Adipocyte (in vitro differentiated cells): ENCODE results near the gene TMBIM6.
A peak's percentile ranks its signal among the peaks of the same experiment; 100 is the strongest.

Experiments
- DNase-seq: peaks from one replicate; pipeline ENCODE4 v3.0.0-alpha.2; 2015; ENCODE audit warnings: low read depth
- H3K27me3 ChIP-seq: replicated peaks from 2 replicates; pipeline ENCODE4 v1.7.0; 2013; ENCODE audit warnings: mild to moderate bottlenecking, low read length, moderate library complexity; ENCODE audit not compliant: control insufficient read depth, insufficient read depth
- H3K36me3 ChIP-seq: 2 replicates; pipeline ENCODE4 v1.7.0; 2013; ENCODE audit warnings: low read length, mild to moderate bottlenecking, moderate library complexity; ENCODE audit not compliant: control insufficient read depth, insufficient read depth, severe bottlenecking
- H3K4me1 ChIP-seq: 2 replicates; pipeline ENCODE4 v1.7.0; 2013; ENCODE audit warnings: mild to moderate bottlenecking, low read length, moderate library complexity; ENCODE audit not compliant: control insufficient read depth, insufficient read depth
- H3K4me3 ChIP-seq: 2 replicates; pipeline ENCODE4 v1.7.0; 2013; ENCODE audit warnings: mild to moderate bottlenecking, low read length, moderate library complexity
- H3K9ac ChIP-seq: 2 replicates; pipeline ENCODE4 v1.7.0; 2013; ENCODE audit warnings: mild to moderate bottlenecking, low read length, moderate library complexity
- H3K9me3 ChIP-seq: 2 replicates; pipeline ENCODE4 v1.7.0; 2013; ENCODE audit warnings: mild to moderate bottlenecking, low read length, moderate library complexity; ENCODE audit not compliant: control insufficient read depth

Gene TMBIM6

DNA sequence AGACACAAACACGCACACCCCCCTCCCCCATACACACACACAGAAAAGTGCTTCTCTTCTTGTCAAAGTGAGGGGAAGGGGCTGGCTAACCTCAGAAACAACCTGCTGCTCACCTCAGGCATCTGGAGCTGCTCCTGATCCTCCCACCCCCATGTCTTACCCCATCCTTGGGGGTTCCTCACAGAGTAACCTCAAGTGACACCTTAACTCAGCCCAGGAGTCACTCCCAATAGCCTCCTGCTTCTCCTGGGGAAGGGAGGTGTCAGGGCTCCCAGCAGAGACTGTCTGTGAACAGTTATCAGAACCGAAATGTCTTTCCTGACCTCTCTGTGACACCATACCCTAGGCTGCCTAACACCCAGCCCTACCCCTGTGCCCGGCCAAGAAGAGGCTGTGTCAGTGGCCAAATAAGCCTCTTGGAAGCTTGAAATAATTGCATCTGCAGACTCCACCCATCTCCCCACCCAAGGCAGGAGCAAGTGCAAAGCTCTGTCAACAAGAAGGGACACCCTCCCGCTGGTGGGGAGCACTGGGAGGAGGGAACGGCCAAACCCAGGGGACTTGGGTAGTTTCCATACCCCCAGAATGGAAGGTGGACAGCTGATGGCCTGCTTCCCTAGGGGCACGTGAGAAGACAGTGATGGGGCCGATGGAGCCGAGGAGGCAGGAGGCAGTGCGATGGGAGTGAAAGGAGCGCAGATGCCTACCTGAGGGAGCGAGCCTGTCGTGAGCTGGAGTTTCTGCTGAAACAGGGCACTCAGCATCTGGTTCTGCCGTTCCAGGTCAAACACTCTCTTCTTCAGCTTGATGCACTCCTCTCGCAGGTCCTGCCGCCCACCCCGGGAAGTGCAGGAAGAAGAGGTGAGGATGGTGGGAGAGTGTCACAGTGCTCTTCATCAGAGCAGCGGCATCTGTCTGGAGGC, 60.0 kb downstream of the TMBIM6 start:
- peaks cover 89% of the 10 kb centered on the region for H3K36me3 ChIP-seq

DNA sequence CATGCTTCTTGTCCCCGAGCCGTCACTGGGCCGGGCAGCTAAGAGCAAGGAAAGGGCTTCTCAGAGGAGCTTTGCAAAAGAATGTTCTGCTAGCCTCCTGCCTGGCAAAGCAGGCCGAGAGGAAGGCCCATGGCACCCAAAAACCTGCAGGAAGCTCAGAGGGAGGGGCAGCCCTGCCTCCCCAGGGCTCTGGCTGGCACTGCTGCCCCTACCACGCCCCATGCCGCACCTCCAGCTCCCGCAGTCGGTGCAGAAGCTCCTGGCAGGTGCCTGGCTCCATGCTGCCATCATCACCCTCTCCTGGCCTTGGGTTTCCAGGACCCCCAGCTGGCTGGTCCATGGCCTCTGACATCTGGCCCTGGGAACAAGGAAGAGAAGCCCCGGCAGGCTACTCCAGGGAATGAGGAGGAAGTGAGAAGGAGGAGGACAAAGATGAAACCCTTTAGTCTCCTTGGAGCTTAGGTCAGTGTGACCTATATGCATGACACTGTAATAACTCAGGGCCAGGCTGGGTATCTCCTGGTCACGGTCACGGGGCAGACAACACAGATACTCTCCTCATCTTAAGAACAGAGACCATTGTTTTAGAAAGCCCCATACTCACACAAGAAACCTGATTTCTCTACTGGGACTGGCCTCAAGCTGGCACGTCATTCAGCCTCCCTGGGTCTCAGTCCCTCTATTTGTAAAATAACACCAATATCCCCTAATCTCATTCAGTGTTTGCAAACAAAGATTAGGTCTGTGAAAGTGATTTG, 62.5 kb downstream of the TMBIM6 start:
- no peak for DNase-seq
- no peak overlapping the region for H3K4me3 ChIP-seq
- H3K4me1 ChIP-seq = peaks cover 38% of the 10 kb centered on the region
- H3K27me3 ChIP-seq = no peaks in the 10 kb centered on the region
- no peaks in the 10 kb centered on the region for H3K9me3 ChIP-seq
- peaks cover 74% of the 10 kb centered on the region for H3K36me3 ChIP-seq
- H3K9ac ChIP-seq = no peak overlapping the region

More for the DNA sequence above, 60.0 kb downstream of the TMBIM6 start:
- Histone ChIP-seq H3K4me3 (peak overlapping the region; percentile 58), H3K9ac (peak overlapping the region; percentile 61), H3K27me3 (no peaks in the 10 kb centered on the region), H3K4me1 (peaks cover 23% of the 10 kb centered on the region), H3K9me3 (no peaks in the 10 kb centered on the region)
- DNase-seq = no peak

DNA sequence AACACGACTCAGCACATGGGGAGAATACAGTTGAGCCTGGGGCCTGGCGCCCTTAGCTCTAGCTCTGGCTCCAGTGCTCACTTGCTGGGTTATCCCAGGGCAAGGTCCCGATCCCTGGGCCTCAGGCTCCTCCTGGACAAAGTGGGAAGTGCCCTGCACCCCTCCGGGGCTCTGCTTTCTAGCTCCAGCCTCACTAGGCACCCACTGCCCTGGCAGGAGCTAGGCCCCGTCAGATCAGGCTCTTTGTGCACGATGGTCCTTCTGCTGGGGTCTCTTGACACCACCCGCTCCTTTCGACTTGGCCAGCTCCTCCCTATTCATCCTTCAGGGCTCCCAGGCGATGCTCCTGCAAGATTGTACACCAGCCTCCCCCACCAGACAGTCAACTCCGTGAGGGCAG, 63.5 kb downstream of the TMBIM6 start:
- H3K27me3 ChIP-seq = no peaks in the 10 kb centered on the region
- no peaks in the 10 kb centered on the region for H3K9me3 ChIP-seq
- H3K4me1 ChIP-seq = peaks cover 48% of the 10 kb centered on the region
- peaks cover 67% of the 10 kb centered on the region for H3K36me3 ChIP-seq
- DNase-seq = no peak
- H3K9ac ChIP-seq = no peak overlapping the region
- no peak overlapping the region for H3K4me3 ChIP-seq

DNA sequence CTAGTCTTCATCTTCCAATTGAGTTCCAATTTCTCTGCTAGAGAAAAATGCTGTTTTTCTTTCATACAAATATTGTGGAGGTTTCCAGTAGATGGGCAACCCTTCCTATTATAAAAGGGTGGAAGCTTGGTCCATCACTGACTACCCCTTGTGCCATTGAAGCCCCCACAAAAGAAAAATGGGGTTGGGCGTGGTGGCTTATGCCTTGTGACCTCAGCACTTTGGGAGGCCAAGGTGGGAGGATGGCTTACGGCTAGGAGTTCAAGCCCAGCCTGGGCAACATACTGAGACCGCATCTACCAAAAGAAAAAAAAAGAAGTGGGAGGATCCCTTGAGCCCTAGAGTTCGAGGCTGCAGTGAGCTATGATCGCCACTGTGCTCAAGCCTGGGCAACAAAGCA, 64.1 kb downstream of the TMBIM6 start:
- peaks cover 61% of the 10 kb centered on the region for H3K36me3 ChIP-seq

DNA sequence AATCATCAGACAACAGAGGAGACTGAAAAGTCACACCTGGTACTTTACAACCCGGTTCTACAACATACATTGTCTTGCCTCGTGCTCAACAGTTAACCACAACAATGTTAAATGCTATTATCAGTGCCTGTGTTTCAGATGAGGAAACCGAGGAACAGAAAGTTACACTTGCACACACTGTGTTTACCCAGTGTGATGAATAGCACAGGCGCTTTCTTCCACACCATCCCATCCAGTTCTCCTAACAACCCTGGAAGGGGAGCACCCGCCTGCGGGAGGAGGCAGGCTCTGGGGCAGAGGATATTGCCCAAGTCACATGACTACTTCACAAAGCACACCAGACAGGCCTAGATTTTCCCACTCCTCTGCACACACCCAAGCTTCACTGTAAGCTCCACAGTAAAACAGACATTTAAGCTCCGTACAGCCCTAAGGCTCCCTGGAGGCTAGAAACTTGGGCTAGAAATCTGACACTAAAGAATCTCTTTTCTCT, 65.0 kb downstream of the TMBIM6 start:
- no peaks in the 10 kb centered on the region for H3K27me3 ChIP-seq
- H3K9me3 ChIP-seq = no peaks in the 10 kb centered on the region
- H3K4me1 ChIP-seq = peaks cover 38% of the 10 kb centered on the region
- no peak for DNase-seq
- peaks cover 52% of the 10 kb centered on the region for H3K36me3 ChIP-seq
- peak overlapping the region; percentile 6 for H3K9ac ChIP-seq
- no peak overlapping the region for H3K4me3 ChIP-seq

More for the DNA sequence above, 64.1 kb downstream of the TMBIM6 start:
- no peaks in the 10 kb centered on the region for H3K27me3 ChIP-seq
- H3K4me3 ChIP-seq = no peak overlapping the region
- DNase-seq = no peak
- no peaks in the 10 kb centered on the region for H3K9me3 ChIP-seq
- peaks cover 47% of the 10 kb centered on the region for H3K4me1 ChIP-seq
- H3K9ac ChIP-seq = no peak overlapping the region

DNA sequence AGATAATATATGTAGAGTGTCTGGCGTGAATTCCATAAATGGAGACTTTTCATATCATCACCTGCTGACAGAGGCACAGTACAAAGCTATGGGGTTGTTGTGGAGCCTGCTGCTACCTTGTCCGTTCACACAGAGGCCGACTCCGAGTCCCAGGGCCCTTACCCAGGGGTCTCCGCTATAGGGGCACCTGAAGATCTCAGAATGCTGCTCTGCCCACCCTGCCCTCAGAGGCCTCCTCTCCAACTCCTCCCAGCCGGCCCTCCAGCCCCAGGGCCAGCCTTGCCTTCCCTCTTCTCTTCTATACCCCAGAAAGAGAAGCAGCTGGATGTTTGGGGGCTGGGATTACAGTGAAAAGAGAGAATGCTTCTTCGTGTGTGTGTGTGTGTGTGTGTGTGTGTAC, 65.5 kb downstream of the TMBIM6 start:
- Histone ChIP-seq H3K27me3 (no peaks in the 10 kb centered on the region), H3K9ac (peak overlapping the region; percentile 6), H3K4me3 (no peak overlapping the region), H3K36me3 (peaks cover 47% of the 10 kb centered on the region), H3K9me3 (no peaks in the 10 kb centered on the region), H3K4me1 (peaks cover 33% of the 10 kb centered on the region)
- DNase-seq = no peak

DNA sequence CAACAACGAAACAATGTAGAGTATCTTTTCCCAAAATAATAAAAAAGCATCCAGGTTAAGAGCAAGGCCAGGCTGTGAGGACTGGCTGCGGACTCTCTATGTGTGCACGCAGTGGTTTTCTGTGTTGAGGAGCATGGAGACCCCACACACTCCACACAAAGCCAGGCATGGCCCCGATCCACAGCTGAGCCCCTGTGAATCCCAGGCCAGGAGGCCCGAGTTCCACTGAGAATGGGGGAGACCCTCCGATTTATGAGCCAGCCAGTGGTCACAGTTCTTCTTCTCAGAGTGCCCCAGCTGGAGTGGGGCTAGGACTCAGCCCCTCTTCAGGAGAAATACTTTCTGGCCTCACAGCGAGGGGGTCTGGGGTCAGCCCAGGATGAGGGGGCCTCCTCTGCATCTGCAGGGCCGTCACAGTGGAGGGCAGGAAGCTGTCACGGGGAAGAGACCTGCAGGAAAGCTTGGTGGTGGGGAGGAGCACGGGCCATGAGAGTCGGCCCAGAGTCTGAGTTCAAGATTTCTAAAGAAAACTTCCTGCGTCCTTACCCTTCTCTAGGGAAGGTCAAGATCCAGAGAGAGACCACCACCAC, 66.7 kb downstream of the TMBIM6 start:
- no peaks in the 10 kb centered on the region for H3K27me3 ChIP-seq
- no peak overlapping the region for H3K9ac ChIP-seq
- H3K9me3 ChIP-seq = no peaks in the 10 kb centered on the region
- peaks cover 40% of the 10 kb centered on the region for H3K36me3 ChIP-seq
- H3K4me3 ChIP-seq = no peak overlapping the region
- no peak for DNase-seq
- H3K4me1 ChIP-seq = peaks cover 33% of the 10 kb centered on the region

DNA sequence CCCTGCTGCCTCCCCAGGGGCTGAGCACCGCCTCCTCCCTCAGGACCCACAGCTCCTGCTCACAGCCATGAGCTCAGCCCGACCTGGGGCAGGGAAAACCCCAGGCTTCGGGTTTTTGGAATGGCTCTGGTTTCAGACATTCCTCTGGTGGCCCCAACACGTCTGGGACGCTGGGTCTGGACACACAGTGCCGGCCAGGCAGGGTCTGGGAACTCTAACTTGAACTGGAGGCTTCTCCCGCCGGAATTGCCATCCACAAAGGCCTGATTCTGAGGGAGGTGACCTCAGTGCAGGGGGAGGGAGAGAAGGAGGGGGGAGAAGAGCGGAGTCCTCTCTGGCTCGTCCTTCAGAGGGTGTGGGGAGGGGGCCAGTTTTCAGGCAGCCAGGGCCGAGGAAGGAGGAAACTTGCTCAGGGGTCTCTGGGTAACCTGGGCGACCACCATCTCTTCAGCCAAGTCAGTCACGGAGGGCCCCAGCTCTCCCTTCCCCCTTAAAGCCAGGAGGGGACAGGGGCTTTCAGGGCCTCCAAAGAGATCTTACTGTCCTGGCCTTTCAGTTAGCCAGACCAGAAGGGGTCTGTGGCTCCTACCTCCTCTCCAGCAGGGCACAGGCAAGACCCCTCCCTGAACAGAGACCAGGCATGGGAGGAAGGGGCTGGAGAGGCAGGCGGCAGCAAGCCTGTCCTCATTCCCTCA, 67.5 kb downstream of the TMBIM6 start:
- H3K4me3 ChIP-seq = peak overlapping the region; percentile 48
- H3K27me3 ChIP-seq = no peaks in the 10 kb centered on the region
- H3K4me1 ChIP-seq = peaks cover 33% of the 10 kb centered on the region

DNA sequence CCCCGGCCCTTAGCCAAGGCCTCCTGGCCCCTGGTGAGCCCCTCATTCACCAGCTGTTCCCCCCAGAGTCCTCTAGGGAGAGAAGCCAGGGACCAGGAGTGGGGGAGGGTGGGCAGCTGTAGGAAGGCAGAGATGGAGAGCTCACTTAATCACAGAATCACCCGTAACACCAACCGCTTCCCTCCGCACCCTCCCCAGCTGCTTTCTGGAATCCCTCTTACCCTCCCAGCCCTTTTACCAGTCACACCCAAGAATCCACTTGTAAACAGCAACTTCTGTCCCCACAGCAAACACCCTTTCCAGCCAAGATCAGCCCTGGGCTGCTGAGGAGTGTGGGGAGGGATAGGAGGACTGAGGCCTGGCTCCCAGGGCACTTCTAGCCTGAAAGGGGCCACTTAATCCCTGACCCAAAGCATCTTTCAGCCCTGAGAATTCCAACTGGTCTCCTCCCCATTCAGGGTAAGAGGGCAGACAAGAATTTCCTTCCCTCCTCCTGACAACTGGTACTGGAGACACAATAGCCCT, 68.1 kb downstream of the TMBIM6 start:
- Histone ChIP-seq H3K4me1 (peaks cover 33% of the 10 kb centered on the region), H3K9me3 (no peaks in the 10 kb centered on the region), H3K27me3 (no peaks in the 10 kb centered on the region), H3K4me3 (peak overlapping the region; percentile 48), H3K9ac (peak overlapping the region; percentile 68), H3K36me3 (peaks cover 28% of the 10 kb centered on the region)
- no peak for DNase-seq

More for the DNA sequence above, 67.5 kb downstream of the TMBIM6 start:
- Histone ChIP-seq H3K36me3 (peaks cover 34% of the 10 kb centered on the region), H3K9ac (peak overlapping the region; percentile 68), H3K9me3 (no peaks in the 10 kb centered on the region)
- peak; percentile 51 for DNase-seq

DNA sequence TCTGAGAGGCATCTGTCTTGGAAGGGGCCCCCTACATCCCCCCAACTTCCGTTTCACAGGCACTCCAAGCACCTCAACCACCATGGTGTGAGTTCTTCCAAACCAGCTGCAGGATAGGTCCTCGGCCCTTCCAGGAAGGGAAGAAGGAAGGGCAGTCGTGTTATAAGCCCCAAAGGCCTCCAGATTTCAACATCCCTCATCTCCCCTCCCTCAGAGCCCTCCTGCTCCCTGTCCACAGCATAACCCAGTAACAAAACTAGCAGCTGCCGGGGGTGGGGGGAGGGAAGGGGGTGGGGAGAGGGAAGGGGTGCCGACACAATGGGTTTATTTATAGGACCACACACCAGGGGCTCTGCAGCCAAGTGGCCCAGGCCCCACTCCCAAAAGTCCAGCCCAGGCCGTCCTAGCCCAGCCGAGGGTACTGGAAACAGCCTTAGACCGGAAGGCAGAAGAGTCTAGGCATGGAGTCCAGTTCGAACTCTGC, 68.6 kb downstream of the TMBIM6 start:
- Histone ChIP-seq H3K4me3 (no peak overlapping the region), H3K9me3 (no peaks in the 10 kb centered on the region), H3K27me3 (no peaks in the 10 kb centered on the region), H3K4me1 (peaks cover 33% of the 10 kb centered on the region), H3K9ac (peak overlapping the region; percentile 68), H3K36me3 (peaks cover 28% of the 10 kb centered on the region)
- no peak for DNase-seq
